ENCODE measurements around the gene LCN9. TPM values are rescaled to one million over a fixed set of nuclear protein-coding genes. Genes with fewer than 3 reads are reported as not detected.

LCN9 gene
- total and polyA plus RNA-seq, 2 of the 13 experiments (the other 11 are each of a cell fraction or from before 2014, with no cell fraction given), result not detected

DNA sequence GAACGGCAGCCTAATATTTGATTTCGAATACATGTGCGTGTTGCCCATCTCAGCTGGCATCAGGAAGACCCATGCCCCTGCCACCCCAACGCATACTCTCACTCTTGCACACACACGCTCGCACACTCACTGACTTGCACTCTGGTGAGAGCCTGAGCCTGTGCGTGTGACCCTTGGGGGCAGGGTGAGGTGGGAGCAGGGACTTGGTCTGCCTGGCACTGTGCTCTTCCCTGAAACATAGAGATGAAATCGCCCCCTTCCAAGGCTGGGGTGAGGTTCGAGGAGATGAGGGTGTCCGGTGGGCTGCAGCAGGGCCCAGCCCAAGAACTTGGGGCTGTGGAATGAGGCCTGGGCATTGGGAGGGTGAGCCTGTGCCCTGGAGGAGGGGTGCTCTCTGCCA is 1.2 kb downstream of the LCN9 start:
- no peak overlapping the region for H3K4me2 ChIP-seq (ENCODE audit: low read depth, low read length)
- H3K27ac ChIP-seq (ENCODE audit: extremely low read length, insufficient read depth, low read length), result no peak overlapping the region
- intact Hi-C loops (cut with micrococcal nuclease; ENCODE audit: unreplicated experiment), result no loop called here
- no peaks in the 10 kb centered on the region for H3K9me3 ChIP-seq (ENCODE audit: low read length)
- H3K9ac ChIP-seq (ENCODE audit: insufficient read depth, low read depth, low read length), result no peak overlapping the region
- FAIRE-seq (no peak), ATAC-seq (no peak), DNase-seq (ENCODE audit: low spot score) (no peak)
- H3K27me3 ChIP-seq (ENCODE audit: control insufficient read depth in 1 of 2, insufficient read depth in 2 of 2, low read length in 2 of 2), result peaks cover 9 to 52% of the 10 kb centered on the region in 2 experiments; a peak in 4 of 5 replicates
- 0 out of 2 replicates have a peak, but pooled peaks cover 2% of the 10 kb centered on the region for H4K20me1 ChIP-seq (ENCODE audit: insufficient read depth, low read length)
- 0% methylated on average over 3 of the region's 10 CpGs for WGBS (ENCODE audit: low lambda C conversion rate)
- TF ChIP-seq DPF2 (CRISPR knock-in tag; IDR thresholded peaks at IDR 0.05; ENCODE audit: borderline replicate concordance, low read depth) (no peak), SYNCRIP (IDR thresholded peaks at IDR 0.05; ENCODE audit: insufficient read depth, low read depth, low read length) (no peak), FOSL2 (CRISPR knock-in tag; IDR thresholded peaks at IDR 0.05) (no peak), ZBTB26 (CRISPR knock-in tag; IDR thresholded peaks at IDR 0.05; ENCODE audit: borderline replicate concordance) (no peak), ZSCAN21 (CRISPR knock-in tag; IDR thresholded peaks at IDR 0.05; ENCODE audit: borderline replicate concordance) (no peak), ZBTB7A (CRISPR knock-in tag; IDR thresholded peaks at IDR 0.05) (no peak), TOE1 (CRISPR knock-in tag; IDR thresholded peaks at IDR 0.05) (no peak), ZSCAN12 (CRISPR knock-in tag; IDR thresholded peaks at IDR 0.05) (no peak), SP2 (CRISPR knock-in tag; IDR thresholded peaks at IDR 0.05) (no peak), GFI1 (CRISPR knock-in tag; IDR thresholded peaks at IDR 0.05; ENCODE audit: borderline replicate concordance) (no peak), IKZF4 (CRISPR knock-in tag; IDR thresholded peaks at IDR 0.05; ENCODE audit: borderline replicate concordance, low read depth, not compliant biosample characterization) (no peak), ZNF749 (CRISPR knock-in tag; IDR thresholded peaks at IDR 0.05; ENCODE audit: borderline replicate concordance) (no peak), PHF21A (CRISPR knock-in tag; IDR thresholded peaks at IDR 0.05) (no peak)
- TF ChIP-seq, protein P1, sequence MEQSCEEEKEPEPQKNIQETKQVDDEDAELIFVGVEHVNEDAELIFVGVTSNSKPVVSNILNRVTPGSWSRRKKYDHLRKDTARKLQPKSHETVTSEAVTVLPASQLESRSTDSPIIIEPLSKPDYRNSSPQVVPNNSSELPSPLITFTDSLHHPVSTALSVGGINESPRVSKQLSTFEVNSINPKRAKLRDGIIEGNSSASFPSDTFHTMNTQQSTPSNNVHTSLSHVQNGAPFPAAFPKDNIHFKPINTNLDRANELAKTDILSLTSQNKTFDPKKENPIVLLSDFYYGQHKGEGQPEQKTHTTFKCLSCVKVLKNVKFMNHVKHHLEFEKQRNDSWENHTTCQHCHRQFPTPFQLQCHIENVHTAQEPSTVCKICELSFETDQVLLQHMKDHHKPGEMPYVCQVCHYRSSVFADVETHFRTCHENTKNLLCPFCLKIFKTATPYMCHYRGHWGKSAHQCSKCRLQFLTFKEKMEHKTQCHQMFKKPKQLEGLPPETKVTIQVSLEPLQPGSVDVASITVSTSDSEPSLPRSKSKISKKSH (CRISPR knock-in tag; IDR thresholded peaks at IDR 0.05; ENCODE audit: borderline replicate concordance), result no peak
- no peaks in the 10 kb centered on the region for H3K36me3 ChIP-seq (replicated peaks in 1 of 2; ENCODE audit: control insufficient read depth in 1 of 2, insufficient read depth in 2 of 2, low read length in 2 of 2)
- BruUV-seq (replicated peaks), result no TSS peak
- no peak overlapping the region for H3K4me3 ChIP-seq (replicated peaks in 1 of 3; ENCODE audit: insufficient read depth in 1 of 3, low read depth in 2 of 3, low read length in 3 of 3)
- 0 out of 2 replicates have a peak, but pooled peaks cover 5% of the 10 kb centered on the region for H3K4me1 ChIP-seq (ENCODE audit: insufficient read depth, low read length)
- no peaks in the 10 kb centered on the region for H3K79me2 ChIP-seq (ENCODE audit: insufficient read depth, low read length)
- ChIA-PET CTCF (ENCODE audit: low intra/inter-chr PET ratio, low total read pairs) (no interaction called here), POLR2A (no interaction called here)
- in situ Hi-C loops (cut with HindIII; ENCODE audit: extremely low pct_ligation_motif_present, low pct_unique_long_range_greater_than_20kb), result no loop called here
- H2AFZ ChIP-seq (ENCODE audit: low read length), result no peak overlapping the region
